Measurements from ENCODE around the gene CD164L2.

DNA sequence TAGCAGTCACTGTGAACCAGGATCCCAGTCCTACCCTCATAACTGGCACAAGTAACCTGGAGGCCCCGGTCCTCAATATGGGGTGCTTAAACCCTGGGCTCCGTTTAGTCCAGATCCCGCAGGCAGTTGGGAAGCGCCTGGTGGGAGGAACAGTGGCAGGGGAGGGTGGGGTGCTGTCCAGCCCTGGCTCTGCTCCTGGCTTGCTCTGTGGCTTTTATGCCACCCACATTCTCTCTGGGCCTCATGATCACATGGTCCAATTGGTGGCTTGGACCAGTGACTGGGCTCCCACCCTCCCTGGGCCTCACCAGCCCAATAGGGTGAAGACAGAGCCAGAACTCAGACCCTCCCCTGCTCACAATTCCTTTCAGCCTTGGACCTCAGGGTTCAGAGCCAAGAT, 2.9 kb downstream of the CD164L2 start:
- TF ChIP-seq, protein P1, sequence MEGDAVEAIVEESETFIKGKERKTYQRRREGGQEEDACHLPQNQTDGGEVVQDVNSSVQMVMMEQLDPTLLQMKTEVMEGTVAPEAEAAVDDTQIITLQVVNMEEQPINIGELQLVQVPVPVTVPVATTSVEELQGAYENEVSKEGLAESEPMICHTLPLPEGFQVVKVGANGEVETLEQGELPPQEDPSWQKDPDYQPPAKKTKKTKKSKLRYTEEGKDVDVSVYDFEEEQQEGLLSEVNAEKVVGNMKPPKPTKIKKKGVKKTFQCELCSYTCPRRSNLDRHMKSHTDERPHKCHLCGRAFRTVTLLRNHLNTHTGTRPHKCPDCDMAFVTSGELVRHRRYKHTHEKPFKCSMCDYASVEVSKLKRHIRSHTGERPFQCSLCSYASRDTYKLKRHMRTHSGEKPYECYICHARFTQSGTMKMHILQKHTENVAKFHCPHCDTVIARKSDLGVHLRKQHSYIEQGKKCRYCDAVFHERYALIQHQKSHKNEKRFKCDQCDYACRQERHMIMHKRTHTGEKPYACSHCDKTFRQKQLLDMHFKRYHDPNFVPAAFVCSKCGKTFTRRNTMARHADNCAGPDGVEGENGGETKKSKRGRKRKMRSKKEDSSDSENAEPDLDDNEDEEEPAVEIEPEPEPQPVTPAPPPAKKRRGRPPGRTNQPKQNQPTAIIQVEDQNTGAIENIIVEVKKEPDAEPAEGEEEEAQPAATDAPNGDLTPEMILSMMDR (IDR thresholded peaks at IDR 0.05; ENCODE audit: insufficient read depth, low read length, poor library complexity, severe bottlenecking): no peak
- no peak for TF ChIP-seq EZH2phosphoT487 (conservative IDR thresholded peaks at IDR 0.05; ENCODE audit: low read length)

Measured in SU-DHL-6 (cell line).